ENCODE measurements around the gene MYL6.
A peak's percentile ranks its signal among the peaks of the same experiment; 100 is the strongest.
"Not testable (repeated sequence)": the region's sequence is repeated elsewhere in the genome, so short reads cannot be mapped to it uniquely, and the experiment has no call there.

MYL6 gene

DNA sequence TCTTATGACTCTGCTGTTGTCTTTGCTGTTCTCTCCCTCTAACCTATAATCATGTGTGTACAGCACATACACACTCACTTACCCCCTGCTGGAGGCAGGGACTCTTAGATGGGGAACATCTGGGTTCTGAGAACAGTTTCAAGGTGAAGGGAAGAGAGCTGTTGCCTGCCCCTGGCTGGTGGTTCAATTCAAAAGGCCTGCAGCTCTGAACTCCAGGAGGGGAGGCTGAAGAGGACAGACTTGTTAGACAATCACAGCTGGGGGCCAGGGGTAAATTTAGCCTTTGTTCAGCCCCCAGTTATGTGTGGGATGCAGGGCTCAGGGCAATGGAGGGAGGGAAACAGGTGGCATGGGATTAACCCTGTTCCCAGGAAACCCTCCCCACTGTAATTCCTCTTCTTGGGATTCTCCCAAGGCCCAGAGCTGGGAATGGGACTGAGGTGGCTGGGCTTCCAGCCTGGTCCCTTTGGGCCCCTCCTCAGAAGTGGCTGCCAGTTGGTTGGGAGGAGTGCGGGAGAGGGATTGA is 3.9 kb upstream of the MYL6 start:
- in situ Hi-C loops (cut with MboI; ENCODE audit: low pct_unique_long_range_greater_than_20kb, low sequenced_read_pairs) = no loop called here

DNA sequence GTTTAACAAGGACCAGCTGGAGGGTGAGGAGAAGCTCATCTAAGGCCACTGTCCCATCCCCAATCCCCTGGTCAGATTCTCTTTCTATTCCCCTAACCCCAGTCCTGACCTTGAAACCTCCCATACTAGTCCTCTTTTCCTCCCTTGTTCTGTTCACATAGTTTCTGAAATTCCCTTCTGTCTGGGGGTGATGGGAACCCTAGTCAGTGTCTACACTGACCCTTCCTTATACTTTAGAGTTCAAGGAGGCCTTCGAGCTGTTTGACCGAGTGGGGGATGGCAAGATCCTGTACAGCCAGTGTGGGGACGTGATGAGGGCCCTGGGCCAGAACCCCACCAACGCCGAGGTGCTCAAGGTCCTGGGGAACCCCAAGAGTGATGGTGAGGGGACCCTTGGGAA is 3.3 kb upstream of the MYL6 start:
- in situ Hi-C loops (cut with MboI; ENCODE audit: low pct_unique_long_range_greater_than_20kb, low sequenced_read_pairs) = no loop called here

More for the DNA sequence above, 3.9 kb upstream of the MYL6 start:
- DNase-seq = no peak

DNA sequence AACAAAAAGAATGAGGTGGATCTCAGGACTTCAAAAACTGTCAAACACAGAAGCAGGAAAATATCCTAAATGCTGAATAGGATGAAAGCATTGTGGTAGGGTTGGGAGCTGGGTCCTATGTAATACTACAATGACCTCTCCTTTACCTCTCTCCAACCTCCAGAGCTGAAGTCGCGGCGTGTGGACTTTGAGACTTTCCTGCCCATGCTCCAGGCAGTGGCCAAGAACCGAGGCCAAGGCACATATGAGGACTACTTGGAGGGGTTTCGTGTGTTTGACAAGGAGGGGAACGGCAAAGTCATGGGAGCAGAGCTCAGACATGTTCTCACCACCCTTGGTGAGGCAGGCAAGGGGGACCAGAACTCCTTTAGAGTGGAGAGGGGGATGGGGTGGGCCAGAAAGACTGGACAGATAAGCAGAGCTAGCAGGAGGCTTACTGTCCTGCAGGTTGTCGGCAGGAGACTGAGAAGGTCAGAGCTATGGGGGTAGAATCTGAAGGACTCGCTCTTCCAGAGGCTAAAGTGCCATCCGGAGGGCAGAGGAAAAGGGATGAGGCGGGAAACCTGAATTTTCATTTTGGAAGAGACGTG is 2.8 kb upstream of the MYL6 start:
- in situ Hi-C loops (cut with MboI; ENCODE audit: low pct_unique_long_range_greater_than_20kb, low sequenced_read_pairs) = no loop called here

More for the DNA sequence above, 3.3 kb upstream of the MYL6 start:
- DNase-seq = no peak

DNA sequence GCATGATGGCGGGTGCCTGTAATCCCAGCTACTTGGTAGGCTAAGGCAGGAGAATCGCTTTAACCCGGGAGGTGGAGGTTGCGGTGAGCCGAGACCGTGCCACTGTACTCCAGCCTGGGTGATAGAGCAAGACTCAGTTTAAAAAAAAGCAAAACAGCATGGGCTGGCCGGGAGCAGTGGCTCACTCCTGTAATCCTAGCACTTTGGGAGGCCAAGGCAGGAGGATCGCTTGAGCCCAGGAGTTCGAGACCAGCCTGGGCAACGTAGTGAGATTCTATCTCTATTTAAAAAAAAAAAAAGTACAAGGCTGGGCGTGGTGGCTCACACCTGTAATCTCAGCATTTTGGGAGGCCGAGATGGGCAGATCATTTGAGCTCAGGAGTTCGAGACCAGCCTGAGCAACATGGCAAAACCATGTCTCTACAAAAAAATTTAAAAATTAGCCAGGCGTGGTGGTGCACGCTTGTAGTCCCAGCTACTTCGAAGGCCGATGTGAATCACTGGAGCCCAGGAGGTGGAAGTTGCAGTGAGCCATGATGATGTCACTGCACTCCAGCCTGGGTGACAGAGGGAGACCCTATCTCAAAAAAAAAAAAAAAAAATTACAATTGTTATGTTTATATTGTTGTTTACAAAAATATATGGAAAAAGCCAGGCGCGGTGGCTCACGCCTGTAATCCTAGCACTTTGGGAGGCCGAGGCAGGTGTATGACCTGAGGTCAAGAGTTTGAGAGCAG is 1.5 kb upstream of the MYL6 start:
- DNase-seq; in situ Hi-C loops (cut with MboI; ENCODE audit: low pct_unique_long_range_greater_than_20kb, low sequenced_read_pairs): not testable (repeated sequence)

More for the DNA sequence above, 2.8 kb upstream of the MYL6 start:
- no peak for DNase-seq

DNA sequence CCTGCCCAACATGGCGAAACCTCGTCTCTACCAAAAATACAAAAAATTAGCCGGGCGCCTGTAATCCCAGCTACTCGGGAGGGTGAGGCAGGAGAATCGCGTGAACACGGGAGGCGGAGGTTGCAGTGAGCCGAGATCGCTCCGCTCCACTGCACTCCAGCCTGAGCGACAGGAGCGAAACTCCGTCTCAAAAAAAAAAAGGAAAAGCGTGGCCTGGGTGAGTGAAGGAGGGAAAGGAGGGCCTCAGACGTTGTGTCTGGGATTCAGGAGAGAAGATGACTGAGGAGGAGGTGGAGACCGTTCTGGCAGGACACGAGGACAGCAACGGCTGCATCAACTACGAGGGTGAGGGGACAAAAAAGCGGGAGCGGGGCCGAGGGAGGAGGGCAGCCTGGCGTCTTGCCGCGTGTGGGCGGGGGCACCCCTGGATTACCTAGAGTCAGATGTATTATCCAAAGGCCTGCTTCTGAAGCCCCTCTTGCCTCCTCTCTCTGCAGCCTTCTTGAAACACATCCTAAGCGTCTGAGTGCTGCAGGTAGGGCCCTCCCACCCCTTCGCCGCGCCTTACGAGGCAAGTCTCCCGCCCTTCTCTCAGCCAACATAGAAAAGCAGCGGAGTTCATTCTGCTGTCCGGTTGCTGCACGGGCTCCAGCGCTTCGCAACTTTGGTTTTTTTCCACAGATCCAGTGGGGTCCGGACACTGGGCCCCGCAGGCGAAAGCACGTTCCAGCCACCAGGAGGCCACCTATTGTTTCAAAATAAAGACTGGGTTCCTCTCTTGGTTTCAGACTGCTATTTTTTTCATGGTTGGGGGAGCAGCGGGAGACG is 744 bp upstream of the MYL6 start:
- in situ Hi-C loops (cut with MboI; ENCODE audit: low pct_unique_long_range_greater_than_20kb, low sequenced_read_pairs) = no loop called here
- peak; percentile 86 for DNase-seq

DNA sequence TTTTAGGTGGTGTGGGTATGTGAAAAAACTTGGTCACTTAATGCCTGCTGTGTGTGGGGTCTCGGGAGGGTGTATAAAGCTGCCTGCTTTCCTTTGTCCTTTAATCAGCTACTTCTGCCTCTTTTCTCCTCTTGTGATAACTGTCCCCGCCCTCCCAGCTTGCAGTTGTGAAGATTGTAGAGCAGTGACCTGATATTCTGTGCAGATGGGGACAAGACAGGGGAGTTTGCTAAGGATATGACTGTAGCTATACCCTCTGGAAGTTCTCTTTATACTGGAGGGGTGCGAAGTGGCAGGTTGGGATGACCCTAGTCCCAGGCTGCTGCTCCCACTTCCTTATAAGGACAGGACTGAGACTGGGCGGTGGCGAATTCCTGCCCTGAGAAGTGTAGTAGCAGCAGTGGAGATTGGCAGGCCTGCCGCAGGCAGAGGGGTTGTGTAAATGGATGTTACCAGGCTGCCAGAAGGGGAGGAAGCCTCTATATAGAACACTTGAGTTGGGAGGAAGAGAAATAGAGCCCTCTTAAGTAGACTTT is 835 bp downstream of the MYL6 start:
- DNase-seq = peak; percentile 64
- in situ Hi-C loops (cut with MboI; ENCODE audit: low pct_unique_long_range_greater_than_20kb, low sequenced_read_pairs) = no loop called here

DNA sequence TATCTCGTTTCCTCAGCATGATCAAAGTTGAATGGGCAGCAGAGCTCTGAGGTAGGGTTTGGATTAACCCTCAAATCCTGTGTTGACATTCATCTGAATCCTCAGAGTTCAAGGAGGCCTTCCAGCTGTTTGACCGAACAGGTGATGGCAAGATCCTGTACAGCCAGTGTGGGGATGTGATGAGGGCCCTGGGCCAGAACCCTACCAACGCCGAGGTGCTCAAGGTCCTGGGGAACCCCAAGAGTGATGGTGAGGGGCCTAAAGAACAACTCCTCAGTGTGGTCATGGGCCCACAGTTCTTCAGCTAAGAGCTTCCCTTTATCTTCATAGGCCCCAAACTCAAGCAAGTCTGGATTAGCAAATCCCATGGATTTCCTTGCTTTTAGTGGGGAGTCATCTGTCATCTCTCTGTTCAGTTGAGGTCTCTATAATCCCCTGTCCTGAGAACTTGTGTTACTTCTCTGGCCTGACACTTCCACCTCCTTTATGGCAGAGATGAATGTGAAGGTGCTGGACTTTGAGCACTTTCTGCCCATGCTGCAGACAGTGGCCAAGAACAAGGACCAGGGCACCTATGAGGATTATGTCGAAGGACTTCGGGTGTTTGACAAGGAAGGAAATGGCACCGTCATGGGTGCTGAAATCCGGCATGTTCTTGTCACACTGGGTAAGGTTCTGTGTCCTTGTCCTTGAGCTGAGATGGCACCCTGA is 1.5 kb downstream of the MYL6 start:
- no peak for DNase-seq
- in situ Hi-C loops (cut with MboI; ENCODE audit: low pct_unique_long_range_greater_than_20kb, low sequenced_read_pairs) = no loop called here

DNA sequence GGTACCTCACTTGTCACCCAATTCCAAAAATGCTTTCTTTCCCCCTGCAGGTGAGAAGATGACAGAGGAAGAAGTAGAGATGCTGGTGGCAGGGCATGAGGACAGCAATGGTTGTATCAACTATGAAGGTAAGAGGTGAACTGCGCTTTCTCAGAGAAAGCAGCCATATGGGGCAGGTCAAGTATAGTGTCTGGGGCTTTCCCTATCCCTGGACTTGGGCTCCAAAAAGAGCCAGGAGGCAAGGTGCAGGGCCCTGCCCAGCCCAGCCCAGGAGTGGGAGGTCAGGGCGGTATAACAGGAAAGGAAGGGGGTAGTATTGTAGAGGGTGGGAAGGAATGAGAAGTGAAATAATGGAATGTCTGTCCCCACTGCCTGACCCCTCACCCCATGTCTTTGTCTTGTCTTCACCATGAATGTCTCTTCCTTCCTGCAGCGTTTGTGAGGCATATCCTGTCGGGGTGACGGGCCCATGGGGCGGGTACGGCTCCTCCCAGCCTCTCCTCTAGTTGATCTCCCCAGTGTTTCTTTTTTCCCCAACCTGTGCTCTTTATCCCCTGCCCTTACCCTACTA is 2.1 kb downstream of the MYL6 start:
- DNase-seq = peak; percentile 16
- in situ Hi-C loops (cut with MboI; ENCODE audit: low pct_unique_long_range_greater_than_20kb, low sequenced_read_pairs) = no loop called here

DNA sequence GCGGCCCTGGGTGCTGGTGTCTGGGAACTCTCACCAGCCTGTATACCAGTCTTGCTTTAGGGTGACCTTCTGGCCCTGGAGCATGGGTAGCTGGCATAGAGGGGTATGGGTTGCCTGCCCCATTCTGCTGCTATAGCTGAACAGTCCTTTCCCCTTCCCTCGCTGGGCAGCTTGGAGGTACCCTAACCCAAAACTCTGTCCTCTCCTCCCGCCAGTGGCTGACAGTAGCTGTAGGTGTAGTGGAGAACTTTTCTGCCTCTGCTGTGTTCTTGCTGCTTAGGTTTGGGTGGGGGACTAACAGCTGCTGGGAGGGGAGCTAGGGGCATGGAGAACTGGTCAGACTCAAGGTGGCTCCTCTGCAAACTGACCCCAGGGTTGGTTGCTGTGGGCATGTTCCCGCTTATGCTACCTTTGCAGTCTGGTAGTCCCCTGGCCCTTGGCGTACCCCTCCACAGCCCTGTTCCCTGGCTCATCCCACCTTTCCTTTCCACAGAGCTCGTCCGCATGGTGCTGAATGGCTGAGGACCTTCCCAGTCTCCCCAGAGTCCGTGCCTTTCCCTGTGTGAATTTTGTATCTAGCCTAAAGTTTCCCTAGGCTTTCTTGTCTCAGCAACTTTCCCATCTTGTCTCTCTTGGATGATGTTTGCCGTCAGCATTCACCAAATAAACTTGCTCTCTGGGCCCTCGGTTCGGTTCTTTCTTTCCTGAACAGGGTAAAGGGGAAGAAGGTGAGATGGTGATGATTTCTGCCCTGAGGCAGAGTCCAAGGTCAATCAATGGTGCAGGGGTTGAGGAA is 2.9 kb downstream of the MYL6 start:
- in situ Hi-C loops (cut with MboI; ENCODE audit: low pct_unique_long_range_greater_than_20kb, low sequenced_read_pairs) = no loop called here
- DNase-seq = no peak

DNA sequence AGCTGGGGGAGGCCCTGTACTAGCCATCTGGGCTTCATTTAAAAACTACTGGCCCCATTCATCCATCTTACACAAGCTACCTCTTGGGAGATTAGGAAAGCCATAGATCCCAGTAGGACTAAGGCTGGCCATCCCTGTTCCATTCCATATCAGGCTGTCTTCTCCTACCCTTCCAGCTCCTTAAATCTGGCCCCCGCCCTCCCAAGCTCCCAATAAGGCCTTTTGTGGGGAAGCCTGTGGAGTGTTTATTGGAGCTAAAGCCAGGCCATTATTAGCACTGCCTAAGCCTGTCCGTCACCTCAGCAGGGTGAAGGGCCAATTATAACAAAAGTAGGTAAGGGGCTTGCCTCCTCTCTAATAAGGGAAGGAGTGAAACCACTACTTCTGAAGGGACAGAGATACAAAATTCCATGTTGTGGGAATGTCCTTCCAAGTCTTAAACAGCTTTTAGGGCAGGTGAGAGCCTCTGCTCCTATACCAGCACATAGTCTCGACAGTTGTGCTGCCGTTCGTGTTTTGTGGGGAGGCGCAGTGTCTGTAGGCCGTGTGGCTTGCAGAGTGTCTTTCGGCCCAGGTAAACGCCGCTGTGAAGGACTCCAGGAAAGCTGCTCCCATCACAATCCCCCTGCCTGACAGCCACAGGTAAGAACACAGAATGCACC is 3.7 kb downstream of the MYL6 start:
- no peak for DNase-seq
- in situ Hi-C loops (cut with MboI; ENCODE audit: low pct_unique_long_range_greater_than_20kb, low sequenced_read_pairs) = no loop called here

DNA sequence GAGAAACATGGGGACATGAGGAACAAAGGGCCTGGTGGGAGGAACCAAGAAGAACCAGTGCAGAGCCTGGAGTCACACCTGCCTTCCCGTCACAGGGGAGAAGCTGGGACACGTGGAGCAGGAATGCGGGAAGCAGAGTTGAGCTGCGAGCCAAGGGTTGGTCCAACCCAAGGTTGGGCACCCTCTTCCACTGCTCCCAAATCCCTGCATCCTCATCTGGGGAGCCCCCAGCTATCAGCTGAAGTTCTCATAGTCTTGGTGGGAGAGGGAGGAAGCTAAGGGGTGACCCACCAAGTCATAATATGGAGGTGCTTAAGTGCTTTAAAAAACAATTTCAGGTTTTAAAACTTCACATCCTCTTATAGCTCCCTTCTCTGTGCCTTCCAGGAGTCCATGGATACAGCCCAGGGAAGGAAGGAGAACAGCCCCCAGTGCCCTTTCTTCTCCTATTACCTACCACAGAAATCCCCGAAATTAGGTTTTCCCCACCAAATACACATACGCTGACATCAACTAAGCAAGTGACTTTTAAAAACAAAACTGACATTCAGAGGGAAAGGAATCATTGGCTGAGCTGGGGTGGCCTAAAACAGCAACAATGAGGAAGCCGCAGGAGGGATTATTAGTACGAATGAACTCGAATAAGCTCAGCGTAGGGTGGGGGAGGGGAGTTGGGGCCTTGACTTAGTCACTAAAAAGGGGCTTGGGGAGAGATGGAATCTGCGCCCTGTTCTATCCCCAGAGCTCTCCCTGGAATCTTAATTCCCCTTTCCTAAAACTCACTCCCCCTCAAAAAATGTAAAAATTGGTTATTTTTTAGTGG is 4.5 kb downstream of the MYL6 start:
- DNase-seq = no peak
- in situ Hi-C loops (cut with MboI; ENCODE audit: low pct_unique_long_range_greater_than_20kb, low sequenced_read_pairs) = no loop called here

DNA sequence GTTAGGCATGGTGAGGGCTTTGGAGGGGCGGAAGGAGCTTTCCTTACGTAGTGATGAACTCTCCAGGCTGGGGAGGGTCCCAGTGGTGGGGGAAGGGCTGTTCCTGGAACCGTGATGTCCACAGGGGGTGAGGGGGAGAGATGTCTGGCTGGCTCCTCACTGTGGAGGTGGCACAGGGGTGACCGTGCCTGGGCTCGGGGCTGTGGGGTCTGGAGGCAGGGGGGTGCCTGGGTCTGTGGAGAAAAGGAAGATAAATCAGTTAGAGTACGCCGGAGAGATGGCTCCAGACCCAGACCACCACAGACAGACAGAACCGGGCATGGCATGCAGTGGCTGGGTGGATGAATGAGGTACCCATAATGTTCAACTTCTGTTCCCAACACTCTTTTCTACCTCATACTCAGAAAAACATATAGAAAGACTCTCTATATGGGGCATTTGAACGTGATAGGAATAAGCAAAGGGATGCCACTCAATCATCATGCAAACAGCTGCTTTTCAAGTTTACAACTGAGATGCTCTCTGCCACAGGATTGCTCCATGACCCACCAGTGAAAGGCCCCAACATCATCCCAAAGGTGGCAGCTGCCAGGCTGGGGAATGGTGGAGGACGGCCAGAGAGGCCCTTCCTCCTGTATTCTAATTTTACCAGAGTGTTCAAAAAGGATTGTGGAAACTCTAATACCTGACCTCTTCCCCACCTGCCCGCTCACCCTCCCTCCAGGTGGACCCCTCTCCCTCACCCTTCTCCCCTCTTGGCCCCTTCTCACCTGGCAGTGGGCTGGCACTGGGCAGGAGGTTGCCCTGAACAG is 5.6 kb downstream of the MYL6 start:
- in situ Hi-C loops (cut with MboI; ENCODE audit: low pct_unique_long_range_greater_than_20kb, low sequenced_read_pairs) = no loop called here
- no peak for DNase-seq

DNA sequence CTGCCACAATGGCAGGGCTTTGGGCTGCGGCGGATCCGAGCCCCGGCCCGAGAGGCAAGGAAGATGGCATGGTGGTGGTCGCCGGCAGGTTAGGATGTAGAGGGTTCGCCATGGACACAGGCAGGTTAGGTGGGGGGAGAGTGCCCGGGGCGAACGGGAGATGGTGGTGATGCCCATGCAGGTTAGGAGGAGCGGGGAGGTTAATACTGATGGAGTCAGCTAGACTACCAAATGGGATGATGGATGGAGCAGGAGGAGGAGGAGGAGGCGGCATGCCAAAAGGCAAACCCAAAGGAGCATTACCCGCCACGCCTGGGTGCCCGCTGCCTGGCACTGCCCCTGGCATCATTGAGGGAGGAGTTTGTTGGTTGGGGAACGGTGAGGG is 6.2 kb downstream of the MYL6 start:
- no peak for DNase-seq
- in situ Hi-C loops (cut with MboI; ENCODE audit: low pct_unique_long_range_greater_than_20kb, low sequenced_read_pairs) = no loop called here

DNA sequence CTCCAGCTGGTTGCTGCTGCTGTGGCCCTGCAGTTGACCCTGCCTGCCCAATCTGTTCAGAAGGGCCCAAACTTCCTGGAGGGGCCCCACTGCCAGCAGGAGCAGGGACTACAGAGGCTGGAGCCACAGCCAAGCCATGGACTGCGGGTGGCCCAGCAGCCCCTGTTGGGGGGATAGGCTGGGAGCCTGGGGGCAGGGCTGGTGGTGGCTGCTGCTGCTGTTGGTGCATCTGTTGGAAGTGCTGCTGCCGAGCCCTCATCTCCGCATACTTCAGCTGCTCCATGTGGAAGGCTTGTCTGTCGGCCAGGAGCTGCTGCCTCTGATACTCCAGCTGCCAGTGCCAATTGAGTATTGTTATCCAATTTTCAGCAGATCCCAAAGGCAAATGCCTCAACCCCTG is 7.2 kb downstream of the MYL6 start:
- in situ Hi-C loops (cut with MboI; ENCODE audit: low pct_unique_long_range_greater_than_20kb, low sequenced_read_pairs) = no loop called here
- DNase-seq = no peak

DNA sequence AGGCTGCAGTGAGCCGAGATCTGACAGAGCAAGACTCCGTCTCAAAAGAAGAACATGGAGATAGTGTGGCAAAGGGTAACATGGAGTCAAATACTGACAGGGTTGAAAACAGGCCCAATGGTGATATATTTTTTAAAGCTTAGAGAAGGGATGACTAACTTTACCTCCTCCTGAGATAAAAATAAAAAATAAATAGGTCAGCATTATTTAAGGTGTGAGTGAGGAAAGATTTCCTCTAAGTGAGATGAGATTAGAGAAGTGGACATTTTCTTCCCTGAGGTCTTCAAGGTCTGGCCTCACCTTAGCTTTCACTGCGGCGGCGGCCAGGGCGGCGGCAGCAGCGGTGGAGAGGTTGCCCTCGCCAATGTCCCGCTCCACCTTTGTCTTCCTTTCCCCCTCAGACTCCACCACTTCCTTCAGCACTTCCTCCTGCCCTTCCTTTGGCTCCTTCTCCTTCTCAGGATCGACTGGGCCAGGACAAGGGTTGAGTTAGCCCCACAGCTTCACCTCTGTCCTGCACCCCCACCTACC is 11.1 kb downstream of the MYL6 start:
- DNase-seq = no peak
- in situ Hi-C loops (cut with MboI; ENCODE audit: low pct_unique_long_range_greater_than_20kb, low sequenced_read_pairs) = no loop called here

DNA sequence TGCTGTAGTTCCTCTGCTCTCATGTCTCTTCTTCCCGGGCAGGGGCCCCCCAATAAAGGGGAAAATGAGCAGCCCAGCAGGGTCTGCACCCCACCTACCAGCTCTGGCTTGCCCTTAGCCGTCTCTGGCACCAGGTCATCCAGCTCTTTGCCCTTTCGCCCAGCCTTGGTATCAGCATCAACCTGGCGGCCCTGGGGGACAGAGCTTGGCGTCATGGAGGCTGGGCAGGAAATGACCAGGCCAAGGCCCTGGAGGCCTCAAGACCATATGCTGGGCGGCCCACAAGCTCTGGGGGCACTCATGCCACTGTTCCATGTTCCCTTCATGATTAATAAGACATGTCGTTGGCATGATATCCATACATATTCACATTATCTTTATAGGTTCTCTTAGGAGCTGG is 14.7 kb downstream of the MYL6 start:
- no peak for DNase-seq
- in situ Hi-C loops (cut with MboI; ENCODE audit: low pct_unique_long_range_greater_than_20kb, low sequenced_read_pairs) = no loop called here

Measured in KBM-7 (cell line).